COLO829 (cell line): ENCODE measurements around the gene MAD2L2.

Experiments used
- DNase-seq: peaks from one replicate; pipeline ENCODE4 v3.0.0; 2012; ENCODE audit warnings: low spot score

The MAD2L2 gene

GRCh38 chr1:11629184-11630016 is 51.5 kb downstream of the MAD2L2 start:
- no peak for DNase-seq

- no peak for DNase-seq
Observed at GRCh38 chr1:11628767-11629166, 52.2 kb downstream of the MAD2L2 start.

- no peak for DNase-seq
Observed at GRCh38 chr1:11626551-11626950, 54.4 kb downstream of the MAD2L2 start.
